Cardiac muscle cell (in vitro differentiated cells and primary cell): Measurements from ENCODE around the gene TRAF7. TPM values are rescaled to one million over a fixed set of nuclear protein-coding genes. Genes with fewer than 3 reads are reported as not detected.

Source experiments
- DNase-seq, 2 donors: peaks; one replicate each; pipeline versions ENCODE4 v3.0.0 to v3.0.0-alpha.2; 2010 to 2017; ENCODE audit warnings: low read depth in 1 of 2, low spot score in 1 of 2
- H3K27ac ChIP-seq: fragments of 200-600 bp; sonication (generic); 2 replicates; pipeline ENCODE4 v1.5.1; 2016
- H3K27me3 ChIP-seq: fragments of 200-600 bp; sonication (generic); 2 replicates; pipeline ENCODE4 v1.6.0; 2016; ENCODE audit warnings: control low read depth
- H3K36me3 ChIP-seq: fragments of 200-600 bp; sonication (generic); 2 replicates; pipeline ENCODE4 v1.5.1; 2016; ENCODE audit warnings: control low read depth
- H3K4me1 ChIP-seq: fragments of 200-600 bp; sonication (generic); 2 replicates; pipeline ENCODE4 v1.8.1; 2017; ENCODE audit warnings: low read depth, mild to moderate bottlenecking, mixed run types
- H3K4me3 ChIP-seq: fragments of 200-600 bp; sonication (generic); 2 replicates; pipeline ENCODE4 v1.5.1; 2016; ENCODE audit warnings: mild to moderate bottlenecking
- H3K9me3 ChIP-seq: fragments of 200-600 bp; sonication (generic); 2 replicates; pipeline ENCODE4 v1.5.1; 2017; ENCODE audit warnings: low read depth, mild to moderate bottlenecking, control low read depth
- CTCF ChIP-seq: IDR thresholded peaks from 2 replicates; pipeline ENCODE4 v1.5.1; 2012; ENCODE audit warnings: low read depth, mild to moderate bottlenecking, low read length
- polyA plus RNA-seq: library from polyadenylated mRNA; unstranded; fragments of >200 nt; fragmentation: Nextera tagmentation; extraction: Ambion mirVana; gene quantifications from 2 replicates; pipeline ENCODE4 v1.2.1, GENCODE V29; 2016
- total RNA-seq: library from RNA; depleted of rRNA; stranded (reverse); fragments of >200 nt; gene quantifications from 2 replicates; pipeline ENCODE4 v1.2.3, GENCODE V29; 2016

The TRAF7 gene
- total and polyA plus RNA-seq, 2 experiments from 2014 or later, result 37.4 to 67.5 TPM

GRCh38 chr16:2170080-2170479, 14.5 kb downstream of the TRAF7 start:
- no peaks in the 10 kb centered on the region for H3K9me3 ChIP-seq
- H3K4me1 ChIP-seq, result no peaks in the 10 kb centered on the region
- no peaks in the 10 kb centered on the region for H3K27me3 ChIP-seq
- TF ChIP-seq CTCF, result no peak
- no peak for DNase-seq
- no peak overlapping the region for H3K27ac ChIP-seq
- peaks cover 17% of the 10 kb centered on the region for H3K36me3 ChIP-seq
- no peak overlapping the region for H3K4me3 ChIP-seq

DNA sequence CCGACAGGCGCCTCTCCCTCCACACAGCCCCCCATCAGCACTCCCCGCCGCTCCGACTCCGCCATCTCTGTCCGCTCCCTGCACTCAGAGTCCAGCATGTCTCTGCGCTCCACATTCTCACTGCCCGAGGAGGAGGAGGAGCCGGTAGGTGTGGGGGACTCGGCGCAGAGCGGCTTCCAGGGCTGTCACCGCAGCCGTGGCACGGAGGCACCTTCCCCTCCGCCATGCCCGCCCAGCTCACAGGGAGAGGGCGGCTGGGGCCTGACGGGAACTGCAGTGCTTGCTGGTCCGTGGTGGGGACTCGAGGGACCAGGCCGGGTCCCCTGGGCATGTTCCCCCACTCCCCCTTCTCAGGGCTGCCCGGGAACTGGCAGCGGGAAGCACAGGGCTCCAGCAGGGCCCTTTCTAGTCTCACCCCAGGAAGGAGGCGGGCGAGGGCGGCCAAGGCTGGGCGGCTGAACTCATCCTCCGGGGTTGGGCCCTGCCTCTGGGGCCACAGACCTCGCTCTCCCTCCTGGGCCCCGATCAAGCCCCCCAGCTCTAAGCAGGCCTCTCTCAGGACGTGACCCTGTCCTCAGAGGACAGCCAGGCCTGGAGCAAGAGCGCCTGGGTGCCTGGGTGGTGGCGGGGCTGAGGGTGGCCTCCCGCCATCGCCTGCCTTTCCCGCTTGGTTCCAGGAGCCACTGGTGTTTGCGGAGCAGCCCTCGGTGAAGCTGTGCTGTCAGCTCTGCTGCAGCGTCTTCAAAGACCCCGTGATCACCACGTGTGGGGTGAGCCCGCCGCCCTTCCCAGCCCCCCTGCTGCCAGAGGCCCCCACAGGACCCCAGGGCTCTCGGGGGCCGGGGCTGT, 15.2 kb downstream of the TRAF7 start:
- Histone ChIP-seq H3K36me3 (peaks cover 21% of the 10 kb centered on the region), H3K9me3 (no peaks in the 10 kb centered on the region), H3K4me1 (no peaks in the 10 kb centered on the region)

DNA sequence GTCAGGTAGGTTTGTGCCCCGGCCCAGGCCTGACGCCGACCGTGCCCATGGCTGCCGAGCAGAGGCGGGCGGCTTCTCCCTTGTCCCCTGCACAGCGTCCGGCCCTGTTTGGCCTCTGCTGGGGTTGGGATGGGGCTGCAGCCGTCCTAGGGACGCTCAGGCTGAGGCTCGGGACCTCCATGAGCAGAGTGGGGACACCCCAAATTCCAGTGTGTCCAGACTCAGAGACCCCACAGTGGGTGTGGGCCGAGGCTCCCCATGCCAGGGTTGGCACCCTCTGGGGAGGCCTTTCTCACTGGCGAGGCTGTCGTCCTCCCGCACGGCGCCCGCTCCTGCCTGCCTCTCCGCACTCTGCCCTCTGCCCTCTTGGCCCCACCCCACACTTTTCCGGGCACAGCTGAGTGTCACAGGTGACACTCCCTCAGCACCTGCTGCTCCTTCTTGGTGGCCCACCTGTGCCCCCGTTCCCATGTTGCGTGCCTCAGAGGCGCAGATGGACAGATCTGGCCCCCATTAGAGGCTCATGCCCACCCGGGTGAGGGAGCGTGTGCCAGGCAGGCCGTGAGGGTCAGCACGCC, 16.1 kb downstream of the TRAF7 start:
- TF ChIP-seq CTCF, result no peak
- no peak overlapping the region for H3K4me3 ChIP-seq
- no peaks in the 10 kb centered on the region for H3K9me3 ChIP-seq
- H3K27ac ChIP-seq, result no peak overlapping the region
- no peaks in the 10 kb centered on the region for H3K27me3 ChIP-seq
- H3K4me1 ChIP-seq, result no peaks in the 10 kb centered on the region
- no peak for DNase-seq
- H3K36me3 ChIP-seq, result peaks cover 24% of the 10 kb centered on the region

More for the DNA sequence above, 15.2 kb downstream of the TRAF7 start:
- TF ChIP-seq CTCF, result no peak
- Histone ChIP-seq H3K27me3 (no peaks in the 10 kb centered on the region), H3K27ac (no peak overlapping the region), H3K4me3 (no peak overlapping the region)
- DNase-seq, result no peak

DNA sequence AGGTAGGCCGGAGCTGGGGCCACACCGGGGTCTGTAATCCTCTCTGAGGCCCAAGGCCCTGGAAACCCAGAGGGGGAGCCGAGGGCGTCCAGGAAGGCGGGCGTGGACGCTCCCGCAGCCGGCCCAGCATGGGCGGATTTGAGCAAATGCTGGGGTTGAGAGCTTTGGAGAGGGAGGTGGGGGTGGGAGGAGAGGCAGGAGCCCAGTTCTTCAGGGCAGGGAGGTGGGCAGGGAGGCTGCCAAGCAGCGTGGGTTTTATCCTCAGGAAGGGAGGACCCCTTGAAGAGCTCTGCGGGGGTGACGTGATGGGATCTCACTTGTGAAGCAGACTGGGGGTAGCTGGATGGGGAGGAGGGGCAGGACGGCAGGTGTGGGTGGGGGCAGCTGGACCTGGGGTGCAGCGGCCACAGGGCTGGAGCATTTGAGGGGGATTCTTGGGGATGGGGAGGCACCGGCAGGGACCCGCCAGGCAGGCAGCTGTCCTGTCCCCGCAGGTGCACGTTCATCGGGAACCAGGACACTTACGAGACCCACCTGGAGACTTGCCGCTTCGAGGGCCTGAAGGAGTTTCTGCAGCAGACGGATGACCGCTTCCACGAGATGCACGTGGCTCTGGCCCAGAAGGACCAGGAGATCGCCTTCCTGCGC, 17.2 kb downstream of the TRAF7 start:
- H3K36me3 ChIP-seq, result peaks cover 27% of the 10 kb centered on the region
- H3K4me1 ChIP-seq, result no peaks in the 10 kb centered on the region
- H3K27ac ChIP-seq, result no peak overlapping the region
- H3K27me3 ChIP-seq, result no peaks in the 10 kb centered on the region
- DNase-seq, result no peak
- no peaks in the 10 kb centered on the region for H3K9me3 ChIP-seq
- H3K4me3 ChIP-seq, result no peak overlapping the region
- TF ChIP-seq CTCF, result no peak

GRCh38 chr16:2173366-2173765, 17.8 kb downstream of the TRAF7 start:
- peaks cover 27% of the 10 kb centered on the region for H3K36me3 ChIP-seq

More at GRCh38 chr16:2173366-2173765, 17.8 kb downstream of the TRAF7 start:
- Histone ChIP-seq H3K4me3 (no peak overlapping the region), H3K9me3 (no peaks in the 10 kb centered on the region), H3K4me1 (no peaks in the 10 kb centered on the region), H3K27ac (no peak overlapping the region), H3K27me3 (no peaks in the 10 kb centered on the region)
- no peak for TF ChIP-seq CTCF
- no peak for DNase-seq
